Caki2 (cell line): ENCODE measurements around the gene CDCA3. TPM values are rescaled to one million over a fixed set of nuclear protein-coding genes. Genes with fewer than 3 reads are reported as not detected.

Experiments used
- DNase-seq: peaks from one replicate; pipeline ENCODE4 v3.0.0-alpha.2; 2015; ENCODE audit warnings: low read depth
- in situ Hi-C: cut with HindIII; loops from 2 replicates; pipeline ENCODE4 v1.10.0; 2016; ENCODE audit warnings: low sequenced_read_pairs, low pct_unique_long_range_greater_than_20kb, mixed read lengths
- total RNA-seq: library from RNA; depleted of rRNA; stranded (reverse); fragments of >200 nt; shearing (Covaris generic); gene quantifications from 2 replicates; pipeline ENCODE4 v1.2.3, GENCODE V29; 2014; ENCODE audit warnings: low replicate concordance; rRNA removed

Gene CDCA3
- total RNA-seq, 1 experiment from 2014 or later: 216 TPM

DNA sequence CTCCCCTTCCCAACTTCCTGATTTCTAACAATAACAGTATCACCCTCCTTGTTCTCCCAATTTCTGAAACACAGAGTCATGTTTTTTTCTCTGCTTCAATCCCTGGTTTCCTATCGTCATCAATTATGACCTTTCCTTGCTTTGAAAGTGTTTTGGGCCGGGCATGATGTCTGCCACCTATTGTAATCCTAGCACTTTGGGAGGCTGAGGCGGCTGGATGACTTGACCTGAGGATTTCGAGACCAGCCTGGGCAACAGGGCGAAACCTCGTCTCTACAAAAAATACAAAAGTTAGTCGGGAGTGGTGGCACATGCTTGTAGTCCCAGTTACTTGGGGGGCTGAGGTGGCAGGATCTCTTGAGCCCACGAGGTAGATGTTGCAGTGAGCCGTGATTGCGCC is 42.0 kb downstream of the CDCA3 start:
- DNase-seq: no peak
- in situ Hi-C loops: no loop called here

DNA sequence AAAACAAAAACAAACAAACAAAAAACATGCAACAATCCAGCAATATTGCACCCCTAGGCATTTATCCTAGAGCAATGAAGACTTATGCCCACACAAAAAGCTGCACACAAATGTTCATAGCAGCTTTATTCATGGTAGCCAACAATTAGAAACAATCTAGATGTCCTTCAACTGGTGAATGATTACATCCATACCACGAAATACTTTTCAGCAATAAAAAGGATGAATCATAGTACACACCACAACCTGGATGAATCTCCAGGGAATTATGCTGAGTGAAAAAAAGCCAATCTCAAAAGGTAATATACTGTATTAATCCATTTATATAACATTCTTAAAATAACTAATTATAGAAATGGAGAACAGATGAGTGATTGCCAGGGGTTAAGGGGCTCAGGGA is 43.9 kb downstream of the CDCA3 start:
- DNase-seq: no peak
- in situ Hi-C loops: no loop called here

DNA sequence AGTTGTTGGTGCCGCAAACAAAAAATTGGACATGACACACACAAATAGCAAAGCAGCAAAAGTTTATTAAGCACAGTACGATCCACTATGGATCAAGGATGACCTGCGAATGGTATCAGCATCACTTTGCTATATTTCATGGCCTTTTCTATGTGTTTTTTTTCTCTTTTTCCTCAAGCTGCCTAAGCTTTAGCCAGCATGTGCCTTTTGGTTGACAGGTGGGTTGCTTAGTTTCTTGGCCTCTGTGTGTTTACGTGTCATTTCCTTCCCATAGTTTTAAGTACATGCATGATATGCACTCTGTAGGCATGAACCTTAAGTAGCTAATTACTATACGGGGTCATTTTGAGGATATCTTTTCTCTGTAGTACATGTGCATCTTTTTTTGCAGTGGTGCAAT is 51.9 kb downstream of the CDCA3 start:
- in situ Hi-C loops: no loop called here
- DNase-seq: no peak

Other genes starting within 250 kb of the CDCA3 start
- 122 and 157 TPM in 2 replicates for gene CHD4, start 243.9 kb downstream of the CDCA3 start, total RNA-seq
- gene LPAR5, start 215.3 kb downstream of the CDCA3 start, total RNA-seq: not detected in 2 replicates
- gene ACRBP, start 203.9 kb downstream of the CDCA3 start, total RNA-seq: 1.9 TPM in 1 of 2 replicates, not detected in the other
- 23.2 and 35.3 TPM in 2 replicates for gene ING4, start 188.2 kb downstream of the CDCA3 start, total RNA-seq
- 23.8 and 26.5 TPM in 2 replicates for gene ZNF384, start 161.9 kb downstream of the CDCA3 start, total RNA-seq
- gene PIANP, start 150.5 kb downstream of the CDCA3 start, total RNA-seq: not detected in 2 replicates
- 135 and 145 TPM in 2 replicates for gene COPS7A, start 127.2 kb downstream of the CDCA3 start, total RNA-seq
- 274 and 316 TPM in 2 replicates for gene MLF2, start 98.1 kb downstream of the CDCA3 start, total RNA-seq
- gene PTMS, start 84.9 kb downstream of the CDCA3 start, total RNA-seq: 286 and 317 TPM in 2 replicates
- gene LAG3, start 78.8 kb downstream of the CDCA3 start, total RNA-seq: not detected in 2 replicates
- gene CD4, start 61.8 kb downstream of the CDCA3 start, total RNA-seq: not detected in 2 replicates
- 10.0 and 15.9 TPM in 2 replicates for gene GPR162, start 29.5 kb downstream of the CDCA3 start, total RNA-seq
- gene P3H3, start 22.9 kb downstream of the CDCA3 start, total RNA-seq: 70.9 and 93.3 TPM in 2 replicates
- 0.14 and 0.46 TPM in 2 replicates for gene GNB3, start 10.4 kb downstream of the CDCA3 start, total RNA-seq
- gene USP5, start 864 bp upstream of the CDCA3 start, total RNA-seq: 171 and 174 TPM in 2 replicates
- 3,126 and 3,575 TPM in 2 replicates for gene TPI1, start 16.2 kb upstream of the CDCA3 start, total RNA-seq
- gene SPSB2, start 22.0 kb upstream of the CDCA3 start, total RNA-seq: 63.0 and 79.5 TPM in 2 replicates
- 25.4 and 37.8 TPM in 2 replicates for gene LRRC23, start 53.5 kb upstream of the CDCA3 start, total RNA-seq
- 91.9 and 127 TPM in 2 replicates for gene ENO2, start 63.3 kb upstream of the CDCA3 start, total RNA-seq
- 0.84 and 2.8 TPM in 2 replicates for gene ATN1, start 76.7 kb upstream of the CDCA3 start, total RNA-seq
- not detected in 2 replicates for gene RNU7-1, start 92.5 kb upstream of the CDCA3 start, total RNA-seq
- 105 and 107 TPM in 2 replicates for gene C12orf57, start 92.7 kb upstream of the CDCA3 start, total RNA-seq
- gene PTPN6, start 100.1 kb upstream of the CDCA3 start, total RNA-seq: 28.3 and 30.2 TPM in 2 replicates
- gene PHB2, start 119.4 kb upstream of the CDCA3 start, total RNA-seq: 458 and 488 TPM in 2 replicates
- gene EMG1, start 119.6 kb upstream of the CDCA3 start, total RNA-seq: 43.4 and 93.6 TPM in 2 replicates
- gene LPCAT3, start 167.2 kb upstream of the CDCA3 start, total RNA-seq: 19.5 and 26.3 TPM in 2 replicates
- gene C1S, start 209.4 kb upstream of the CDCA3 start, total RNA-seq: 9.5 and 11.0 TPM in 2 replicates
- gene C1R, start 241.2 kb upstream of the CDCA3 start, total RNA-seq: 9.8 and 19.0 TPM in 2 replicates